Prostate gland (tissue), 2 donors: ENCODE results near the gene ALG3.

Experiments
- POLR2A ChIP-seq: fragments of 450-650 bp; IDR thresholded peaks from one replicate; pipeline ENCODE4 v1.6.1; 2016; ENCODE audit warnings: antibody characterized with exemption, mild to moderate bottlenecking
- POLR2AphosphoS5 ChIP-seq: sonication (generic); formaldehyde crosslinking; IDR thresholded peaks from one replicate; pipeline ENCODE4 v1.6.1; 2017; ENCODE audit warnings: antibody characterized with exemption
- TF ChIP-seq, protein P1 (sequence below), 4 experiments: fragments of 200-600 bp in 2 of 4; fragments of 450-650 bp in 2 of 4; sonication (generic) in 2 of 4; IDR thresholded peaks; 1 replicate in 3 of 4; 2 replicates in 1 of 4; pipeline ENCODE4 v1.5.1; 2016 to 2019; ENCODE audit warnings: antibody characterized with exemption in 4 of 4, mild to moderate bottlenecking in 2 of 4, moderate library complexity in 2 of 4

DNA sequence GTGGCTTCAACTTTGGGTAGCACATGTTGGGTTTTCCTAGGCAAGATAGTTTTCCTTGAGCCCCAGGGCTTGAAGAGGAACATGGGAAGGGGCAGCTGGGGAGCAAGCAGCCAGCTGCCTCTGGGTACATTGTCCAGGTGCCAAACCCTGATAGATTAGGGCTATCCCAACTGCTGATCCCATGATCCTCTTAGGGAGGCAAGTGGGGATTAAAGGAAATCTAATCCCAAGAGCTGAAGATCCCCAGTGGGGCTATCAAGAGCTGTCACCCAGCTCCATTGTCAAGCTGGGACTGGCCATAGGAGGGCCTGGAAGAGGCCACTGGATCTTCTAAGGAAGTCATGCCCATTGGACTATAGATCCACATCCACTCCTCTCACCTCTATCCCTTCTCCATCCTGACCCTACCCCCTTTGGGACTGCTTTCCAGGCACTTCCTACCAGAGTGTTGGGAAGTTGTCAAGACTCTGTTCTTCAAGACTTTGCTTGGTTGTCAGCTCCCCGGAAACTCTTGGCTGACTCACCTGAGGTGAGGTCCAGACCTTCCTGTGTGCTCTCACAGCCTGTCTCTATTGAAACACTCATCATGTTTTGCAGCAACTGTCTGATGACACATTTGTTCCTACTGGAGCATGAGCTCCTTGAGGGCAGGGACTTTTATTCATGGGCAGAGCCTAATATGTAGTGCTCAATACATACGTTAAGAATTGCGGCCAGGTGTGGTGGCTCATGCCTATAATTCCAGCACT lies 6.7 kb upstream of the ALG3 start:
- TF ChIP-seq, protein P1, sequence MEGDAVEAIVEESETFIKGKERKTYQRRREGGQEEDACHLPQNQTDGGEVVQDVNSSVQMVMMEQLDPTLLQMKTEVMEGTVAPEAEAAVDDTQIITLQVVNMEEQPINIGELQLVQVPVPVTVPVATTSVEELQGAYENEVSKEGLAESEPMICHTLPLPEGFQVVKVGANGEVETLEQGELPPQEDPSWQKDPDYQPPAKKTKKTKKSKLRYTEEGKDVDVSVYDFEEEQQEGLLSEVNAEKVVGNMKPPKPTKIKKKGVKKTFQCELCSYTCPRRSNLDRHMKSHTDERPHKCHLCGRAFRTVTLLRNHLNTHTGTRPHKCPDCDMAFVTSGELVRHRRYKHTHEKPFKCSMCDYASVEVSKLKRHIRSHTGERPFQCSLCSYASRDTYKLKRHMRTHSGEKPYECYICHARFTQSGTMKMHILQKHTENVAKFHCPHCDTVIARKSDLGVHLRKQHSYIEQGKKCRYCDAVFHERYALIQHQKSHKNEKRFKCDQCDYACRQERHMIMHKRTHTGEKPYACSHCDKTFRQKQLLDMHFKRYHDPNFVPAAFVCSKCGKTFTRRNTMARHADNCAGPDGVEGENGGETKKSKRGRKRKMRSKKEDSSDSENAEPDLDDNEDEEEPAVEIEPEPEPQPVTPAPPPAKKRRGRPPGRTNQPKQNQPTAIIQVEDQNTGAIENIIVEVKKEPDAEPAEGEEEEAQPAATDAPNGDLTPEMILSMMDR (IDR thresholded peaks at IDR 0.05), result no peak
- TF ChIP-seq POLR2A, result no peak
- no peak for TF ChIP-seq POLR2AphosphoS5
